SJCRH30 (cell line): Measurements from ENCODE around the gene XRCC3. TPM values are rescaled to one million over a fixed set of nuclear protein-coding genes. Genes with fewer than 3 reads are reported as not detected.
"Not testable (repeated sequence)": the region's sequence is repeated elsewhere in the genome, so short reads cannot be mapped to it uniquely, and the experiment has no call there.

ENCODE experiments used
- DNase-seq, 2 experiments: peaks; one replicate each; pipeline ENCODE4 v3.0.0-alpha.2; 2015 to 2020
- H3K27ac ChIP-seq: fragments of 250-450 bp; sonication (Bioruptor Pico); 2 replicates; pipeline ENCODE4 v1.5.1; 2020; ENCODE audit warnings: mild to moderate bottlenecking, moderate library complexity
- H3K27me3 ChIP-seq: fragments of 250-450 bp; sonication (Bioruptor Pico); 2 replicates; pipeline ENCODE4 v1.5.1; 2020; ENCODE audit warnings: mild to moderate bottlenecking, moderate library complexity
- H3K36me3 ChIP-seq: fragments of 250-450 bp; sonication (Bioruptor Pico); 2 replicates; pipeline ENCODE4 v1.5.1; 2020; ENCODE audit warnings: mild to moderate bottlenecking, moderate library complexity
- H3K4me1 ChIP-seq: fragments of 250-450 bp; sonication (Bioruptor Pico); 2 replicates; pipeline ENCODE4 v1.5.1; 2020; ENCODE audit warnings: mild to moderate bottlenecking, moderate library complexity
- H3K4me3 ChIP-seq: fragments of 250-450 bp; sonication (Bioruptor Pico); 2 replicates; pipeline ENCODE4 v1.5.1; 2020; ENCODE audit warnings: mild to moderate bottlenecking, moderate library complexity
- H3K9me3 ChIP-seq: fragments of 250-450 bp; sonication (Bioruptor Pico); replicated peaks from 2 replicates; pipeline ENCODE4 v1.5.1; 2020; ENCODE audit warnings: mild to moderate bottlenecking, moderate library complexity
- total RNA-seq: library from RNA; depleted of rRNA; stranded (reverse); fragments of >200 nt; shearing (Covaris generic); gene quantifications from 2 replicates; pipeline ENCODE4 v1.2.3, GENCODE V29; 2014

XRCC3 gene
- total RNA-seq, 1 experiment from 2014 or later = 67.0 TPM

GRCh38 chr14:103671911-103672310 lies 43.3 kb downstream of the XRCC3 start:
- Histone ChIP-seq H3K36me3 (peaks cover 76% of the 10 kb centered on the region), H3K27ac (no peak overlapping the region), H3K4me1 (no peaks in the 10 kb centered on the region), H3K4me3 (no peak overlapping the region), H3K27me3 (no peaks in the 10 kb centered on the region), H3K9me3 (no peaks in the 10 kb centered on the region)
- DNase-seq = no peak

- Histone ChIP-seq H3K9me3 (no peaks in the 10 kb centered on the region), H3K4me1 (no peaks in the 10 kb centered on the region), H3K4me3 (no peak overlapping the region), H3K36me3 (peaks cover 52% of the 10 kb centered on the region), H3K27me3 (no peaks in the 10 kb centered on the region), H3K27ac (no peak overlapping the region)
- DNase-seq = no peak
Measured at GRCh38 chr14:103669370-103669769, 45.9 kb downstream of the XRCC3 start.

- Histone ChIP-seq H3K4me3 (no peak overlapping the region), H3K4me1 (no peaks in the 10 kb centered on the region), H3K36me3 (peaks cover 46% of the 10 kb centered on the region), H3K27ac (no peak overlapping the region), H3K9me3 (no peaks in the 10 kb centered on the region), H3K27me3 (no peaks in the 10 kb centered on the region)
- no peak for DNase-seq
Measured at GRCh38 chr14:103668117-103668516, 47.1 kb downstream of the XRCC3 start.

GRCh38 chr14:103667671-103668070 lies 47.6 kb downstream of the XRCC3 start:
- DNase-seq = no peak
- Histone ChIP-seq H3K4me1 (no peaks in the 10 kb centered on the region), H3K4me3 (no peak overlapping the region), H3K27me3 (no peaks in the 10 kb centered on the region), H3K9me3 (no peaks in the 10 kb centered on the region), H3K36me3 (peaks cover 42% of the 10 kb centered on the region), H3K27ac (no peak overlapping the region)

GRCh38 chr14:103663506-103663905 lies 51.7 kb downstream of the XRCC3 start:
- no peaks in the 10 kb centered on the region for H3K4me1 ChIP-seq
- H3K4me3 ChIP-seq = no peak overlapping the region
- H3K9me3 ChIP-seq = no peaks in the 10 kb centered on the region
- H3K27me3 ChIP-seq = no peaks in the 10 kb centered on the region
- DNase-seq = no peak
- H3K27ac ChIP-seq = no peak overlapping the region
- H3K36me3 ChIP-seq = peaks cover 37% of the 10 kb centered on the region

- DNase-seq = no peak
- Histone ChIP-seq H3K4me1 (no peaks in the 10 kb centered on the region), H3K27ac (no peak overlapping the region), H3K4me3 (no peak overlapping the region), H3K27me3 (no peaks in the 10 kb centered on the region), H3K36me3 (peaks cover 35% of the 10 kb centered on the region), H3K9me3 (no peaks in the 10 kb centered on the region)
Measured at GRCh38 chr14:103662591-103662990, 52.7 kb downstream of the XRCC3 start.

- DNase-seq = no peak
- no peaks in the 10 kb centered on the region for H3K9me3 ChIP-seq
- no peak overlapping the region for H3K27ac ChIP-seq
- H3K27me3 ChIP-seq = no peaks in the 10 kb centered on the region
- H3K4me1 ChIP-seq = no peaks in the 10 kb centered on the region
- peaks cover 40% of the 10 kb centered on the region for H3K36me3 ChIP-seq
- no peak overlapping the region for H3K4me3 ChIP-seq
Measured at GRCh38 chr14:103662029-103662428, 53.2 kb downstream of the XRCC3 start.

GRCh38 chr14:103659631-103660030 lies 55.6 kb downstream of the XRCC3 start:
- peaks cover 62% of the 10 kb centered on the region for H3K36me3 ChIP-seq

GRCh38 chr14:103657471-103657870 lies 57.8 kb downstream of the XRCC3 start:
- Histone ChIP-seq H3K4me3 (no peak overlapping the region), H3K36me3 (peaks cover 58% of the 10 kb centered on the region), H3K9me3 (no peaks in the 10 kb centered on the region), H3K4me1 (no peaks in the 10 kb centered on the region), H3K27me3 (no peaks in the 10 kb centered on the region), H3K27ac (no peak overlapping the region)
- no peak for DNase-seq

More at GRCh38 chr14:103659631-103660030, 55.6 kb downstream of the XRCC3 start:
- Histone ChIP-seq H3K9me3 (no peaks in the 10 kb centered on the region), H3K27me3 (no peaks in the 10 kb centered on the region), H3K4me1 (no peaks in the 10 kb centered on the region), H3K4me3 (no peak overlapping the region), H3K27ac (no peak overlapping the region)
- DNase-seq = no peak

- no peaks in the 10 kb centered on the region for H3K27me3 ChIP-seq
- no peak for DNase-seq
- H3K4me1 ChIP-seq = no peaks in the 10 kb centered on the region
- H3K27ac ChIP-seq = no peak overlapping the region
- peaks cover 56% of the 10 kb centered on the region for H3K36me3 ChIP-seq
- no peaks in the 10 kb centered on the region for H3K9me3 ChIP-seq
- H3K4me3 ChIP-seq = no peak overlapping the region
Measured at GRCh38 chr14:103656756-103657133, 58.5 kb downstream of the XRCC3 start.

GRCh38 chr14:103656031-103656755 lies 59.1 kb downstream of the XRCC3 start:
- no peak for DNase-seq
- no peaks in the 10 kb centered on the region for H3K9me3 ChIP-seq
- H3K27me3 ChIP-seq = no peaks in the 10 kb centered on the region
- peaks cover 56% of the 10 kb centered on the region for H3K36me3 ChIP-seq
- H3K4me3 ChIP-seq = no peak overlapping the region
- H3K27ac ChIP-seq = no peak overlapping the region
- no peaks in the 10 kb centered on the region for H3K4me1 ChIP-seq

- Histone ChIP-seq H3K9me3 (no peaks in the 10 kb centered on the region), H3K36me3 (peaks cover 47% of the 10 kb centered on the region), H3K27me3 (no peaks in the 10 kb centered on the region), H3K4me3 (no peak overlapping the region), H3K27ac (no peak overlapping the region), H3K4me1 (no peaks in the 10 kb centered on the region)
- DNase-seq = no peak
Measured at GRCh38 chr14:103654619-103655018, 60.6 kb downstream of the XRCC3 start.

- Histone ChIP-seq H3K27me3 (no peaks in the 10 kb centered on the region), H3K4me1 (no peaks in the 10 kb centered on the region), H3K9me3 (no peaks in the 10 kb centered on the region), H3K27ac (no peak overlapping the region), H3K36me3 (peaks cover 39% of the 10 kb centered on the region), H3K4me3 (no peak overlapping the region)
- DNase-seq = no peak
Measured at GRCh38 chr14:103653805-103654204, 61.4 kb downstream of the XRCC3 start.

GRCh38 chr14:103653336-103653735 lies 61.9 kb downstream of the XRCC3 start:
- not testable (repeated sequence) for H3K4me1 ChIP-seq, H3K4me3 ChIP-seq, DNase-seq, H3K9me3 ChIP-seq, H3K27me3 ChIP-seq, H3K27ac ChIP-seq
- H3K36me3 ChIP-seq = peaks cover 37% of the 10 kb centered on the region

- DNase-seq = no peak
- H3K27ac ChIP-seq = no peak overlapping the region
- no peaks in the 10 kb centered on the region for H3K9me3 ChIP-seq
- H3K4me3 ChIP-seq = no peak overlapping the region
- no peaks in the 10 kb centered on the region for H3K27me3 ChIP-seq
- H3K36me3 ChIP-seq = peaks cover 34% of the 10 kb centered on the region
- H3K4me1 ChIP-seq = no peaks in the 10 kb centered on the region
Measured at GRCh38 chr14:103652806-103653205, 62.4 kb downstream of the XRCC3 start.

- no peak overlapping the region for H3K27ac ChIP-seq
- no peak overlapping the region for H3K4me3 ChIP-seq
- H3K4me1 ChIP-seq = no peaks in the 10 kb centered on the region
- DNase-seq = no peak
- H3K36me3 ChIP-seq = peaks cover 24% of the 10 kb centered on the region
- no peaks in the 10 kb centered on the region for H3K27me3 ChIP-seq
- no peaks in the 10 kb centered on the region for H3K9me3 ChIP-seq
Measured at GRCh38 chr14:103651585-103651984, 63.7 kb downstream of the XRCC3 start.
